ENCODE measurements around the gene ITGB4. TPM values are rescaled to one million over a fixed set of nuclear protein-coding genes. Genes with fewer than 3 reads are reported as not detected.

Gene ITGB4
- total and polyA plus RNA-seq, 2 of the 13 experiments (the other 11 are each of a cell fraction or from before 2014, with no cell fraction given): 6.9 to 14.5 TPM

DNA sequence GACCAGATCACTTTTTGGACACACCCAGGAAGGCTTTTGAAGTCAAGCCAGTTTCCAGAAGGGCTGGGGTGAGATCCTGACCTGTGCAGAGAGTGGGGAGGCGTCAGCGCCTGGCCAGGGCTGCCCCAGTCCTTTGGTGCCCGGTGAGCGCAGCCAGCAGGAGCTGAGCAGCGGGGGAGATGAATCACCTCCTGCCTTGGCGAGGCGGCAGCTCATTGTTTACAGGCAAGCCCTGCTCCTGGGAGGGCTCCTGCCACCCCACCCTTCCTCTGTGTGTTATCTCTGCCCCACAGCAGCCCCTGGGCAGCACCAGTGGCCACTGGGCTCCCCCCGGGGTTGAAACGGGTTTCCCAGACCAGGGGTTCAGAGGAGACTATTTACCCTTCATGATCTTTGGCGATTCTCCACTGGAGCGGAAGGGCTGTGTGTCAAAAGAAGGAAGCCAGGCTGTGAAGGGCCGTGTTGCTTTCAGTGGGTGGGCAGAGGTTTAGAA is 14.1 kb upstream of the ITGB4 start:
- ChIA-PET CTCF (ENCODE audit: low intra/inter-chr PET ratio, low total read pairs) (no interaction called here), POLR2A (interaction anchor here (0.8 to 1.4 kb wide), 3 partner anchors 31 to 73 kb away, joined by 3 to 4 read pairs (median 3); no protein-coding TSS in a partner anchor)
- Histone ChIP-seq H2AFZ (ENCODE audit: low read length) (no peak overlapping the region), H3K4me2 (ENCODE audit: low read depth, low read length) (no peak overlapping the region), H3K4me1 (ENCODE audit: insufficient read depth, low read length) (no peaks in the 10 kb centered on the region), H3K27ac (ENCODE audit: extremely low read length, insufficient read depth, low read length) (no peak overlapping the region), H3K9ac (ENCODE audit: insufficient read depth, low read depth, low read length) (no peak overlapping the region), H3K27me3 (ENCODE audit: control insufficient read depth in 1 of 2, insufficient read depth in 2 of 2, low read length in 2 of 2) (no peaks in the 10 kb centered on the region), H3K36me3 (replicated peaks in 1 of 2; ENCODE audit: control insufficient read depth in 1 of 2, insufficient read depth in 2 of 2, low read length in 2 of 2) (peaks cover 36 to 56% of the 10 kb centered on the region in 2 experiments), H3K79me2 (ENCODE audit: insufficient read depth, low read length) (no peaks in the 10 kb centered on the region), H4K20me1 (ENCODE audit: insufficient read depth, low read length) (no peaks in the 10 kb centered on the region), H3K4me3 (replicated peaks in 1 of 3; ENCODE audit: insufficient read depth in 1 of 3, low read depth in 2 of 3, low read length in 3 of 3) (no peak overlapping the region), H3K9me3 (ENCODE audit: low read length) (no peaks in the 10 kb centered on the region)
- DNase-seq (ENCODE audit: low spot score): no peak
- TF ChIP-seq POLR2G (IDR thresholded peaks at IDR 0.05; ENCODE audit: low read depth, low read length) (peak; percentile 32; the same call in 1 of the 2 replicates), RBM22 (optimal IDR thresholded peaks at IDR 0.05; ENCODE audit: low read length) (peak; percentile 51), ZNF839 (CRISPR knock-in tag; IDR thresholded peaks at IDR 0.05; ENCODE audit: borderline replicate concordance) (no peak), ZSCAN22 (CRISPR knock-in tag; IDR thresholded peaks at IDR 0.05) (no peak), AGO2 (optimal IDR thresholded peaks at IDR 0.05; ENCODE audit: low read depth, low read length) (peak; percentile 79), ZNF530 (CRISPR knock-in tag; IDR thresholded peaks at IDR 0.05; ENCODE audit: low read depth) (no peak)
- TF ChIP-seq, protein P1, sequence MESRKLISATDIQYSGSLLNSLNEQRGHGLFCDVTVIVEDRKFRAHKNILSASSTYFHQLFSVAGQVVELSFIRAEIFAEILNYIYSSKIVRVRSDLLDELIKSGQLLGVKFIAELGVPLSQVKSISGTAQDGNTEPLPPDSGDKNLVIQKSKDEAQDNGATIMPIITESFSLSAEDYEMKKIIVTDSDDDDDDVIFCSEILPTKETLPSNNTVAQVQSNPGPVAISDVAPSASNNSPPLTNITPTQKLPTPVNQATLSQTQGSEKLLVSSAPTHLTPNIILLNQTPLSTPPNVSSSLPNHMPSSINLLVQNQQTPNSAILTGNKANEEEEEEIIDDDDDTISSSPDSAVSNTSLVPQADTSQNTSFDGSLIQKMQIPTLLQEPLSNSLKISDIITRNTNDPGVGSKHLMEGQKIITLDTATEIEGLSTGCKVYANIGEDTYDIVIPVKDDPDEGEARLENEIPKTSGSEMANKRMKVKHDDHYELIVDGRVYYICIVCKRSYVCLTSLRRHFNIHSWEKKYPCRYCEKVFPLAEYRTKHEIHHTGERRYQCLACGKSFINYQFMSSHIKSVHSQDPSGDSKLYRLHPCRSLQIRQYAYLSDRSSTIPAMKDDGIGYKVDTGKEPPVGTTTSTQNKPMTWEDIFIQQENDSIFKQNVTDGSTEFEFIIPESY (CRISPR knock-in tag; IDR thresholded peaks at IDR 0.05): peak; percentile 89
- TF ChIP-seq, protein P2, sequence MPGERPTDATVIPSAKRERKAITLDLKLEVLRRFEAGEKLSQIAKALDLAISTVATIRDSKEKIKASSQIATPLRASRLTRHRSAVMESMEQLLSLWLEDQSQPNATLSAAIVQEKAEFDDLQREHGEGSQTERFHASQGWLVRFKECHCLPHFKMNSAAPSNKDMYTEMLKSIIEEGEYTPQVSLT (CRISPR knock-in tag; IDR thresholded peaks at IDR 0.05; ENCODE audit: borderline replicate concordance, low read depth): no peak
- in situ Hi-C loops (cut with HindIII; ENCODE audit: extremely low pct_ligation_motif_present, low pct_unique_long_range_greater_than_20kb) (no loop called here), intact Hi-C loops (cut with micrococcal nuclease; ENCODE audit: unreplicated experiment) (no loop called here)
- no peak for FAIRE-seq
- BruUV-seq (replicated peaks): no TSS peak
- no peak for ATAC-seq
- 94% methylated on average over 11 of the region's 12 CpGs for WGBS (ENCODE audit: low lambda C conversion rate)
